Measurements from ENCODE around the gene SERTAD2.

SERTAD2 gene

GRCh38 chr2:64598226-64598625 is 55.5 kb downstream of the SERTAD2 start:
- TF ChIP-seq REST (IDR thresholded peaks at IDR 0.05; ENCODE audit: insufficient replicate concordance, low read depth) (no peak), POLR2AphosphoS5 (IDR thresholded peaks at IDR 0.05; ENCODE audit: low read depth) (no peak), GABPA (IDR thresholded peaks at IDR 0.05; ENCODE audit: low read depth) (no peak), CTCF (IDR thresholded peaks at IDR 0.05; ENCODE audit: insufficient read depth, low read length) (no peak), SPI1 (IDR thresholded peaks at IDR 0.05; ENCODE audit: borderline replicate concordance, low read depth) (no peak)
- no peaks in the 10 kb centered on the region for H3K27me3 ChIP-seq (ENCODE audit: insufficient read depth, poor library complexity, severe bottlenecking)
- no peak for DNase-seq (ENCODE audit: low read depth in 1 of 2, low spot score in 1 of 2)

GRCh38 chr2:64595397-64596176 is 58.1 kb downstream of the SERTAD2 start:
- H3K27ac ChIP-seq (replicated peaks), result no peak overlapping the region
- H3K4me3 ChIP-seq (replicated peaks; ENCODE audit: insufficient read depth, low read length), result no peak overlapping the region
- no peak for TF ChIP-seq GABPA (IDR thresholded peaks at IDR 0.05; ENCODE audit: low read depth)
- TF ChIP-seq SPI1 (IDR thresholded peaks at IDR 0.05; ENCODE audit: borderline replicate concordance, low read depth), result no peak
- TF ChIP-seq REST (IDR thresholded peaks at IDR 0.05; ENCODE audit: insufficient replicate concordance, low read depth), result no peak
- no peak for TF ChIP-seq POLR2AphosphoS5 (IDR thresholded peaks at IDR 0.05; ENCODE audit: low read depth)
- TF ChIP-seq CTCF (IDR thresholded peaks at IDR 0.05; ENCODE audit: insufficient read depth, low read length), result no peak
- no peaks in the 10 kb centered on the region for H3K27me3 ChIP-seq (ENCODE audit: insufficient read depth, poor library complexity, severe bottlenecking)
- DNase-seq (ENCODE audit: low read depth in 1 of 2, low spot score in 1 of 2), result no peak

More at GRCh38 chr2:64598226-64598625, 55.5 kb downstream of the SERTAD2 start:
- Histone ChIP-seq H3K4me3 (replicated peaks; ENCODE audit: insufficient read depth, low read length) (no peak overlapping the region), H3K27ac (replicated peaks) (no peak overlapping the region)

- DNase-seq (ENCODE audit: low read depth in 1 of 2, low spot score in 1 of 2), result peak in 1 of 2 experiments; percentile 28
- Histone ChIP-seq H3K27me3 (ENCODE audit: insufficient read depth, poor library complexity, severe bottlenecking) (no peaks in the 10 kb centered on the region), H3K27ac (replicated peaks) (no peak overlapping the region), H3K4me3 (replicated peaks; ENCODE audit: insufficient read depth, low read length) (no peak overlapping the region)
- TF ChIP-seq CTCF (IDR thresholded peaks at IDR 0.05; ENCODE audit: insufficient read depth, low read length), result no peak
- no peak for TF ChIP-seq GABPA (IDR thresholded peaks at IDR 0.05; ENCODE audit: low read depth)
- no peak for TF ChIP-seq REST (IDR thresholded peaks at IDR 0.05; ENCODE audit: insufficient replicate concordance, low read depth)
- no peak for TF ChIP-seq POLR2AphosphoS5 (IDR thresholded peaks at IDR 0.05; ENCODE audit: low read depth)
- TF ChIP-seq SPI1 (IDR thresholded peaks at IDR 0.05; ENCODE audit: borderline replicate concordance, low read depth), result no peak
These were observed 59.3 kb downstream of the SERTAD2 start for GRCh38 chr2:64594226-64594989.
